Loucy (cell line): ENCODE measurements around the gene HMG20B.

ENCODE experiments used
- EZH2phosphoT487 ChIP-seq: fragments of 200-600 bp; IDR thresholded peaks from 2 replicates; pipeline ENCODE4 v1.6.1; 2018; ENCODE audit warnings: antibody characterized with exemption, mild to moderate bottlenecking, moderate library complexity, borderline replicate concordance
- TF ChIP-seq, protein P1 (sequence below): fragments of 200-600 bp; sonication (generic); conservative IDR thresholded peaks from 2 replicates; pipeline ENCODE4 v1.5.1; 2014; ENCODE audit warnings: mild to moderate bottlenecking, antibody characterized with exemption, low read length

DNA sequence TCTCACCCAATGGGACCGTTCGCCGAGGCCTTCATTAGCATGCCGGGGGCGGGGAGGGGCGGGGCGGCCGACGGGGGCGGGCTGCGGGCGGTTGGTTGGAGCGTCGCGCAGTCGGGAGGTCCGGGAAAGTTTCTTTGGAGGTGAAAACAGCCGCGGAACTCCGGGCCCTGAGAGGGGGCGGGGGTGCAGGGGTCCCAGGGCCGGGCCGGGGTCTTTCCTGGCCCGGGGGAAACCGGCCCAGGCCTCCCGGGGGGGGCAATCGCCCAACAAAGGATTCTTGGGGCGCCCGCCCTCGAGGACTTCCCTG, at the start of gene HMG20B:
- TF ChIP-seq, protein P1, sequence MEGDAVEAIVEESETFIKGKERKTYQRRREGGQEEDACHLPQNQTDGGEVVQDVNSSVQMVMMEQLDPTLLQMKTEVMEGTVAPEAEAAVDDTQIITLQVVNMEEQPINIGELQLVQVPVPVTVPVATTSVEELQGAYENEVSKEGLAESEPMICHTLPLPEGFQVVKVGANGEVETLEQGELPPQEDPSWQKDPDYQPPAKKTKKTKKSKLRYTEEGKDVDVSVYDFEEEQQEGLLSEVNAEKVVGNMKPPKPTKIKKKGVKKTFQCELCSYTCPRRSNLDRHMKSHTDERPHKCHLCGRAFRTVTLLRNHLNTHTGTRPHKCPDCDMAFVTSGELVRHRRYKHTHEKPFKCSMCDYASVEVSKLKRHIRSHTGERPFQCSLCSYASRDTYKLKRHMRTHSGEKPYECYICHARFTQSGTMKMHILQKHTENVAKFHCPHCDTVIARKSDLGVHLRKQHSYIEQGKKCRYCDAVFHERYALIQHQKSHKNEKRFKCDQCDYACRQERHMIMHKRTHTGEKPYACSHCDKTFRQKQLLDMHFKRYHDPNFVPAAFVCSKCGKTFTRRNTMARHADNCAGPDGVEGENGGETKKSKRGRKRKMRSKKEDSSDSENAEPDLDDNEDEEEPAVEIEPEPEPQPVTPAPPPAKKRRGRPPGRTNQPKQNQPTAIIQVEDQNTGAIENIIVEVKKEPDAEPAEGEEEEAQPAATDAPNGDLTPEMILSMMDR, result no peak
- TF ChIP-seq EZH2phosphoT487, result no peak
